Stimulated activated naive CD4-positive, alpha-beta T cell (primary cell): Measurements from ENCODE around the gene RHCG.
"Not testable (repeated sequence)": the region's sequence is repeated elsewhere in the genome, so short reads cannot be mapped to it uniquely, and the experiment has no call there.

Experiments used
- DNase-seq, 6 experiments: peaks; one replicate each; lab custom pipeline; 2025; lab: John Stamatoyannopoulos, UW

The RHCG gene

DNA sequence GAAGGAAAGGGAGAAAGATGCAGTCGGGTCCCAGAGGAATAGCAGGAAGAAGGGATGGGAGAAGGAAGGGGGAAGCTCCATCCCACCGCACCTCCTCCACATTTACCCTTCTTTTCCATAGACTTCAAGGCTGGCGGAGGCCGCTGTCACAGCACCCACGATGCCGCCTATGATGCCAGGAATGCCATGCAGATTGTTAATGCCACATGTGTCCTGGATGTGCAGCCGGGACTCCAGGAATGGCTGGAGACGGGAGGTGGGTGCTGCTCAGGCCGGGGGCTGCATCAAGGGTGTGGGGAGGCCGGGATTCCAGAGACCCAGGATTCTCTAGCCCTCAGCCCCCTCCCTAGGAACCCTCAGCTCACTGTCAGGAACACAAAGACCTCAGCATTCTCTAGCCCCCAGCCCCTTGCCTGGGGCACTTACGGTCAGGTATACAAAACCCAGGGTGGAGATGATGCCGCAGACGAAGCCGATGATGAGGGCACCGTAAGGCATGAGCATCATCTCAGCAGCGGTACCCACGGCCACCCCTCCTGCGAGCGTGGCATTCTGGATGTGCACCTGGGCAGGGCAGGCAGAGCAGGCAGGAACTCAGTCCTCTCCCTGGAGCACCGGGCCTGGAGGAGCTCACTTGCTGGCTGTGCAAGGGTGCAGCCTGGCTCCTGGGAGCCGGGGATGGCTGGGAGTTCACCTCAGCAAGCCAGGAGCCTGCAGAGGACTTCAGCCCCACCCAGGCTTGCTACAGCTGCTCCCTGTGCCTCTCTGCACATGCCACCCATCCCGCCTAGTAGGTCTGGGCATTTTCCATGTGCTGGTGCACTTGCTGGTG lies 18.8 kb downstream of the RHCG start:
- DNase-seq, result no peak

DNA sequence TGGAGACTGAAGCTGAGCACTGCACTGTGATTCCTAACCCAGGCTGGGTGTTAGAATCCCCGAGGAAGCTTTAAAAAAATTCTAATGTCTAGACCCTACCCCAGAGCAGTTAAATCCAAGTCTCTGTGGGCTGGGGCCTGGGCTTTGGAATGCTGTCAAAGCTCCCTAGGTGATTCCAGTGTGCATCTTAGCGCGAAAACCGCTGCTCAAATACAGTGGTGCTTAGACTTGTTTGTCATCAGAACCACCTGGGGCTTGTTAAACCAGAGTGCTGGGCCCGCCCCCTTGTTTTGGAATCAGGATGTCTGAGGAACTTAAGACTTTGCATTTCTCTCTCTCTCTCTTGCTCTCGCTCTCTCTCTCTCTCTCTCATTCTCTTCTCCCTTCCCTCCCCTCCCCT lies 20.7 kb downstream of the RHCG start:
- no peak for DNase-seq

DNA sequence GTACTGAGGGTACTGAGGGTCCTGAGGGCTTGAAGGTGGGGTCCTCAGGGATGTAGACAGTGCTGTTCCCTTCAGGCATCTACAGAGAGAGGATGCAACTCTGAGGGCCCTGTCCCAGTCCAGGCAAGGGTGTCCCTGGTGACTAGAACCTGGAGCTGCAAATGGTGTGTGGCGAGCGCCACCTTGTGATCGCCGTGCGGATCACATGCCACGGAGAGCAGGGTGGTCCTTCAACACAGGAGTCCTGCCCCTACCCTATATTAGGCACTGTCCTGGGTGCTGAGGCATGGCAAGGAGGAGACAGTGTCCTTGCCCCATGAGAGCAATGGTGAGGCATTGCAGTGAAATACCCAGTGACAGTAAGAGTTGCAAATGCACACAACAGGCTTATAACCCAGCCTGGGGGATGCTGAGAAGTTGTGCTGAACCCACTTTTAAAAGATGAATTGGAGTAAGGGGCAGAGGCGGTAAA lies 23.6 kb downstream of the RHCG start:
- no peak for DNase-seq

DNA sequence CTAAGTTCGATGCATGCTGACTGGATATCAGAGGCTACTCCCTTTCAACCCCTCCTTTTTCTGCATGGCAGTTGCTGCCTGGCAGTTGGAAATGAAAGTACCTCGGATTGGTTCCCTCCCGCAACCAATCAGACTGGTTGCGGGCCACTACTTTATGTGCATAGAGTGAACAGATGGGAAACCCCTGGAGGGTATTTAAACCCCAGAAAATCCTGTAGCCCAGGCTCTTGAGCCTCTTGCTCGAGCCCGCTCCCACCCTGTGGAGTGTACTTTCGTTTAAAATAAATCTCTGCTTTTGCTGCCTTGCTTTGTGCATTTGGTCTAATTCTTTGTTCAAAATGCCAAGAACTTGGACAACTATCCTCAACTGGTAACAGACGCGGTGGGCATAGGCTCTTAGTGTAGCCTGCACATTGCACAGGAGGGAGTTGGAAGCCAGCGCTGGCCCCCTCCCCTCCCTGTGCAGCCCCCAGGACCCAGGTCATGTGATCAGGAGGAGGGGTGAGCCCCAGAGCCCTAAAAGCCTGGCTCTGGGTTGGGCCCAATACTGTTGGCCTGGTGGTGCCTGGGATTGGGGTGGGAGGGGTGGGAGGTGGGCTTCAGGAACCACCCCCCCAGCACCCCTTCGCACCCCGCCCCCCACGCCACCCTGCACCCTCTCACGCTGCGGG lies 26.8 kb downstream of the RHCG start:
- no peak for DNase-seq

DNA sequence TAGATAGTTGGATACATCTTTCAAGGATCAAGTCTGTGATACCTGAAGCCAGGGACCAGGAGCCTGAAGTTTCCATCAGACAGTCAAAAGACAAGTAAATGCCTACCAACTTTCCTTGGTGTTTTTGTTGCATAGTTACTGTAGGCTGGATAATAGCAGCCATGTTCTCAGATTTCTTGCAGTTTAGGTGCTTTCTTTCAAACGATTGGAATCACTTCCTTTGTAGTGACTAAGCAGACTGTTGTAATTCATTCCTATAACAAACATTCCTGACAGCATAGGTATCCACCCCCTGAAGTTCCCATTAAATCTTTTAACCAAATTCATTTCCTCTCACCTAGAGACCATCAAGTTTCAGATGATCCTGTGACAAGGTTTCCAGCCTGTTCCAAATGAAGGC lies 27.6 kb downstream of the RHCG start:
- not testable (repeated sequence) for DNase-seq

DNA sequence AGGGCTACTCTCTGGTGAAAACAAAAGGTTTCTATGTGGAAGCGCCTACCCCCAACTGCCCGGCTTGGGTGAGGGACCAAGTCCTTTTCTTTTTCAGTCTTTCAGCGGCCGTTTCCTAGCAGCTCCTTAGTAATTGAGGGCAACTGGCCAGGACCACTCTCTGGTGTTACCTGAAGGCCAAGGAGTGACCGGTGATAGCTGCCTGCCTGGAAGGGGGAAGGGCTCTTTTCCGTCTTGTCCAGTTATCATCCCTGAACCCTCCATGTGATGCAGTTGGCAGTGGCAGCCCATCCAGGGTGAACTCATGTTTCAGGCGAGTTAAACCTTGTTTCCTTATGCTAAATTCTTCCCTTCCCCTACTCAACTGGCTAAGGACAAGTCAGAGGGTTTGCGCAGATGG lies 33.3 kb downstream of the RHCG start:
- DNase-seq, result no peak

DNA sequence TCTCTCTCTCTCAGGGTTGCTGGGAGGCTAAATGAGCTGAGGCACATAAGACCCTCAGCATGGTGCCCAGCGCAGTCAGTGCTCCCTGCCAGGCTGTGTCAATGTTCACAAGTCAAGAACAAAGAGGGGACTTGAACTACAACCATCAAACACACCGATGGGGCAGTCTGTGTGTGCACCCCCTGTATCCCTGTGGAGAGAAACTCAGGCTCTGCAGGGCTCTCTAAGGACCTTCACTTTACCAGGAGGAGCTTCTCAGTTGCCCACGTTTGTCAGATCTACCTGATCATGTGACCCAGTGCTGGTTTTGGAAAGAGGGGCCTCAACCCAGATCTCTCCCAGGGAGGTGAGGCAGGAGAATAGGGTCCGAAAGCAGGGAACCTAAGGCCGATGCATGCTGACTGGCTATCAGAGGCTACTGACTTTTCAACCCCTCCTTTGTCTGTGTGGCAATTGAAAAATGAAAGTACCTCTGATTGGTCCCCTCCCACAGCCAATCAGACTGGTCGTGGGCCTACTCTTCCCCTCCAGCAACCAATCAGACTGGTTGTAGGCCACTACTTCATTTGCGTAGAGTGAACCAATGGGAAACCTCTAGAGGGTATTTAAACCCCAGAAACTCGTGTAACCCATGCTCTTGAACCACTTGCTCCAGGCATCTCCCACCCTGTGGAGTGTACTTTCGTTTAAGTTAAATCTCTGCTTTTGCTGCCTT lies 34.0 kb downstream of the RHCG start:
- DNase-seq, result no peak

DNA sequence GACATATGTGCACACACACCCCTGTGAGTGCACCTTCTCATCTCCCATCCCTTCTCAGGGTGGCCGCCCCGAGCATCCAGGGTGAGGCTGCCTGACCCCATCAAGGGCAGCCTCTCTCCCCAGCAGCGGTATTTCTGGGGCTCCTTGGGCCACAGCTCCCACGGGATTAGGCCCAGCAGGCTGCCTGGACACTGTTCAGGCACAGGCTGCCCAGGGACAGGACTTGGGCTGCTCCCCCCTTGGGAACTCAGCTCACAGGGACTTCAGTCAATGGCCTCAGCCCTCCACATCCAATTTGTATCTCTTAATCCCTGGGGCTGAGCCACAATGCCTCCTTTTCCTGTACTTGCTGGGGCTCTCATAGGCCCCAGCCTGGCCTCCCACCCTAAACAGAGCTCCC lies 35.0 kb downstream of the RHCG start:
- no peak for DNase-seq

DNA sequence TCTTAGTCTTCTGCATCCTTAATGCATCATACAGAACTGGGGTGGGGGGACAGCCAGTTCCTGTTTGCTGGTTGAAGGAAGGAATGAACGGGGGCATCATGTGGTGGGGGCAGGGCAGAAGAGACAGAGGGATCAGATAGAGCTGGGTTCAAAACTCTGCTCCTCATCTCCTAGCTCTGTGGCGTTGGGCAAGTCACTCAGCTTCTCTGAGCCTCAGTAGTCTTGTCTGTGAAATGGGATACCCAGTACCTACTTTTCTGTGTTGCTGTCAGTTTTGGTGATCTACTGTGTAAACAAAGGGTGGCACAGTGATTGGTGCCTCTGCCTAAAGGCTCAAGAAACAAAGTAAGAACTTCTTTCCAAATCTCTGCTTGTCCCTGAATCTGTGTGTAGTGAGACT lies 36.3 kb downstream of the RHCG start:
- DNase-seq, result no peak

DNA sequence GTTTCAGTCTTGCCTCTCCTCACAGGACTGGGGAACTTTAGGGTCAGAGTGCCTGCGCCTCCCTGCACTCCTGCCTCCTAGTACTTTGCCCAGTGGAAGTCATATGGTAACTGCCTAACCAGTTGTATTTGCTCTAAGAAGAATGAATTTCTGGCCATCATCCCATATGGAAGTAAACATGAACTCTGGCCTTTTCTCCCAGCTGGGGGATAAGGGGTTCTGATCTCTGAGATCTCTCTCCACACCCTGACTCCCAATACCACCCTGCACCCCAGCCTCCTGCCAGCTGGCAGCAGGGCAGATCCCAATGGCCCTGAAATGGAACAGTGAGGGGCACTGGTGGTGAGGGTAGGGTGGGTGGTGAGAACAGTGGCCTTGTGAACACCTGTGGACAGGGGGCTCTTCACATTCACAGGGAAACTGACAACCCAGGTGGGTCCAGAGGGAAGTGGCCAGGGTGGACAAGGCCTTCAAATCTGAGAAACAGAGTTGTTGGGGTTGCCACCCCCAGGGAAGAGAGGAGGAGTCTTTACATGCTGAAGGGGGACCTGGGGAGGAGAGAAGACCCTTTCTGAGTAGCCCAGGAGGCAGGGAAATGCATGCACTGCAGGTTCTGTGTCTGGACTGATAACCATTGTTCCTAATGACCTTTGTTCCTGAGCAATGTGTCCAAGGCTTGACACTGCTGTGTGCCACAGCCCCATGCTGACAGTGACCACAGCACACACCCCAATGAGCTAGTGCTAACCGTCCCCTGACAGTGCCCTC lies 36.9 kb downstream of the RHCG start:
- DNase-seq, result no peak

DNA sequence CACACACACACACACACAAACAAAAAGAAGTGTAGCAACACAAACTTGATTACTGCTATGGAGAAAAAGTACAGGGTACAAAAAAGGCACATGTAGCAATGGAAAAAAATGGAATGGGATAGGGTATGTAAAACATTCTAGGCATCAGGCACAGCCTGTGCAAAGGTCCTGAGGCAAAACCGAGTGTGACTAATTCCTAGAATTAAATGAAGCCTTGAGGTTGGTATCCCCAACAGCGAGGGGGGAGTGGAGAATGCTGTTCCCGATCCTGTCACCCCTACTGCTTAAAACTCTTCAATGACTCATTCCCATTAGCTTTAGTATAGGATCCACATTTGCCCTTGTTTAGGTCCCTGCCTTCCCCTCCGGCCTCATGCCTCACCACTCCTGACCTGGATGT lies 37.9 kb downstream of the RHCG start:
- DNase-seq, result no peak

DNA sequence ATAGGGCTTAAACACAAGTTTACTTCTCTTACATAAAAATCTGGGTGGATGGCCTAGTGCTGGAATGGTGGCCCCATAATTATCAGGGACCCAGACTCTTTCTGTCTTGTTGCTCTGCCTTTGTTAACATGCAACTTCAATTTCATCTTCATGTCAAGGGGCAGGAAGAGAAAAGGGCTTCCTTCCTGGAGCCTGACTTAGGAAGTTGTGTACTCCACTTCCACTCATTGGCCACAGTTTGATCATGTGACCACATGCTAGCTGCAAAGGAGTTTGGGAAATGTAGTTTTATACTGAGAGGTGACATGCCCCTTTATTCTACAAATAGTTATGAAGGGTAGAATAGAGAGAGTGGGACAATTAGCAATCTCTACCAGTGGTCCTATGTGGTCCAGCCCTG lies 39.3 kb downstream of the RHCG start:
- DNase-seq, result no peak

DNA sequence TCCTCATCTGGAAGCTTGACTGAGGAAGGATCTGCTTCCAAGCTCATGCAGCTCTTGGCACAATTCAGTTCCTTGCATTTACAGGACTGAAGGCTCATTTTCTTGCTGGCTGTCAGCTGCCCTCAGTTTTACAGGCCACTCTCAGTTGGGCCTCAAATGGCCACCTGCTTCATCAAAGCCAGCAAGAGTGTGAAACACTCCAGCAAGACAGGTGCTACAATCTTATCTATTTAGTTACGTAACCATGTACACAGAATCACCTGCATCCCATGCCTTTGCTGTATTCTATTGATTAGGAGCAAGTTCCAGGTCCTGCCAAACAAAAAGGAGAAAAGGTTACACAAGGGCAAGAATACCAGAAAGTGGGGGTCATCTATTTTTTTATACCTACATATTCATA lies 40.8 kb downstream of the RHCG start:
- no peak for DNase-seq

DNA sequence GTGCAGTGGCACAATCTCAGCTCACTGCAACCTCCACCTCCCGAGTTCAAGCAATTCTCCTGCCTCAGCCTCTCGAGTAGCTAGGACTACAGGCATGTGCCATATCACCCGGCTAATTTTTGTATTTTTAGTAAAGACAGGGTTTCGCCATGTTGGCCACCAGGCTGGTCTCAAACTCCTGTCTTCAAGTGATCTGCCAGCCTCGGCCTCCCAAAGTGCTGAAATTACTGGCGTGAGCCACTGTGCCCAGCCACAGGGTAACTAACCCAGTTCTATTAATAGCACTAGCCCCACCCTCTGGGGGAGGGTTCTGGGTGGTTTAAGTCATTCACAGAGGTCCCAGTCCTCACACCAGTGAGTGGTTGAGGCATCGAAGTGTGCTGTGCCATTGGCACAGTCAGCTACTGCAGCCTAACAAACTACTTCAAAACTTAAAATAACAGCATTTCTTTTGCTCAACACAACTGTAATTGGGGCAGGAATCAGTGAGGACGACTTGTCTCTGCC lies 44.0 kb downstream of the RHCG start:
- DNase-seq, result no peak

DNA sequence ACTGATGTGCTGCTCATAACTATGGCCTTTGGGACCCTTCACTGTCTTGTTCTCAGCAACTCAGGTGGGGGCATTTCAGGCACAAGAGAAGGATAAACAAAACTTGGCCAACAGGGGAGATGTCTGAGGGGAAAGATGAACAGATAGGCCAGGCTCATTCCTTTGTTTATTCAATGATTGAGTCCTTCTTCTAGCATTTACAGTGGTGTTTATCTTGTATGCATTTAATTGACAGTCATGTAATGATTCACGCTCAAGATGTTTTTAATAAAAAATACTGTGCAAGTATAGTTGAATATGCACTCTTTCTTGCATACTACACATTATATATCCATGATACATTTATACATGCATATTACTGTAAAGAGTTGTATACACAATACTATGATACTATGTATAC lies 44.5 kb downstream of the RHCG start:
- no peak for DNase-seq

DNA sequence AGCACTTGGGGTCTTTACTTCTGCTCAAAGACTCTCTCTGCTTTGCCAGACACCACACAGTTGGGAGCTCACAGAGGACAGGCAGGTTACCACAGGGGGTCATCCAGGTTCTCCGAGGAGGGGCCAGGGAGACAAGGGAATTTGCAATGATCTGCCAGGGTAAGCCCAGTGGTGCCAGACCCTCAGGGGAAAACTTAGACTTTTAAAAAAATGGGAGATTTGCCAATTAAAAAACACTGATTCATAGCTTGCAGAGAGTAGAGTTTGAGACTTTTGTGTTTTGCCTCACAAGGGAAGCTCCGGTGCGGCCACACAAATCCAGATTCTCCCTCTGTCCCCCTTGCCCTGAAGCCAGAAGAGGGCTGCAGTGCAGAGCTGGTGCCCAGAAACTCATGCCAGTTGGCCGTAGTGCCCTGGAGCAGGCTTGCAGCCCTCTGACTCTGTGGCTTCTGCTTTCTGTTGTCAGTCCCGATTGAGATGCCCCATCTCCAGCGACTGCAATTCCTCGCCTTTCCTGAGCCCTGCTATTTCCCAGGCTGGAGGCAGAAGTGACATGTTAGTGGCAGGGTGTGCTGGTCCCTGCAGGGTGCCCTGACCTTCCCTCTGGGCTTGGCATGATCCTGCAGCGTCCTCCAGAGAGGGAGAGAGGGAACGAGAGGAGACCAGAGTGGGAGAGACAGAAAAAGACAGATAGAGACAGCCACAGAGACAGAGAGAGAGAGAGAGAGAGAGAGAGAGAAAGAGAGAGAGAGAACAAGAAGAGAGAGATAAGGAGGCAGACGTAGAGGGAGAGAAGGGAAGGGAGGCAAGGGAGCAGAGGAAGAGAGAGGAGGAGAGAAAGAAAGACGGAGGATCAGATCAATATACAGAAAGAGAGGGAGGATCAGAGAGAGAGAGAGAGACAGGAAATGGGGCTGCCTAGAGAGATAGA lies 46.0 kb downstream of the RHCG start:
- no peak for DNase-seq

DNA sequence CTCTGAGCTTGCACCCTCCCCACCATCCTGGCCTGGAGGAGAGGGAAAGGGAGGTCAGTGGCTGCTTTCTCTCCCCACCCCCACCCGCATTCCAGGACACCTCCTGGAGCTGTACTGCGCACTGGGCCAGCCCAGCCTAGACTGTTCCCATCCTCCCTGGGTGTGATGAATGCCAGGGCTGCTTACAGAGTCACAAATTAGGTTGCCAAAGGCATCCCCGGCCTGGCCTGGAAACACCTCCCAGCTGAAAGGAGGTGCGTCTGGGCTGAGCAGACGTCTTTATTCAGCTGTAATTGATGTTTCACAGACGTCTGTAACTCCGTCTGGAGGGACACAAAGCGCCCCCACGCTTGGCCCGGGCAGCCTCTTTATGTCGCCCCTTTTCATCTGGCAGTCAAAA lies 47.6 kb downstream of the RHCG start:
- no peak for DNase-seq

DNA sequence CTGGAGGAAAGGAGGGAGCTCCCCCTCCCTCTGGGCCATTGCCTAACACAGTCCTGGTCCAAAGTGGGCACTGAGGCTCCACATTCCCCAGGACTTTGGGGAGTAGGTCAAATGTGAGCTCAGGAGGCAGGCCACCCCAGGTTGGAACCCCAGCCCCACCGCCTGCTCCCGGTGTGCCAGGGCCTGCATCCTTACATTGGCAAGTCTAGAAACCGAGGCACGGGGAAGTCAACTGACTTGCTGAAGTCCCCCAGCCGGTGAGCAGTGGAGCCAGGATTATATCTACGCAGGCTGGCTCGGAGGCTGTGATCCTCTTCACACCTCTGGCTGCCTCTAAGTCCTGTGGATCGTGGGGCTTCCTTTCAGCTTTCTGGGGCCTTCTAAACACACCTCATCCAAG lies 48.7 kb downstream of the RHCG start:
- DNase-seq, result no peak

DNA sequence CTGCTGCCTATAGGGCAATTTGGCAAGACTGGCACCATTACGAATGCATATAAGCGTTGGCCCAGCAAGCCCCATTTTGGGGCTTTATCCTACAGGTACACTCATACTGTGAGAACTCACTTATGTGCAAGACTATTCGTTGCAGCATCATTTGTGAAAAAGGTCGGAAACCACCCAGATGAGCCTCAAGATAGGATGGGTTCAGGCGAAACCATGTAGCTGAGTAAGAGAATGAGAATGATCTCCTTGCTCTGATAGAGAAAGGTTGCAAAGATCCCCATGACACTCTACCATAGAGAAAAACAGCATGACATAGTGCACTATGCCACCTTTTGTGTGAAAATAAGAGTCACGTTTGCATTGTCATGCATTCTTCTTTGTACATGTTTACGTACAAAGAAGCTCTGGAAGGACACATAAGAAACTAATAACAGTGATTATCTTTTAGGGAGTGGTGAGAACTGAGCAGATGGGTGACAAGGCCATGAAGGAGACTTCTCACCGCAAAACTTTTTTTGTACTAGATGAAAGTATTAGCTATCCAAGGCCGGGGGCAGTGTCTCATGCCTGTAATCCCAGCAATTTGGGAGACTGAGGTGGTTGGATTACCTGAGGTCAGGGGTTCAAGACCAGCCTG lies 50.0 kb downstream of the RHCG start:
- no peak for DNase-seq

DNA sequence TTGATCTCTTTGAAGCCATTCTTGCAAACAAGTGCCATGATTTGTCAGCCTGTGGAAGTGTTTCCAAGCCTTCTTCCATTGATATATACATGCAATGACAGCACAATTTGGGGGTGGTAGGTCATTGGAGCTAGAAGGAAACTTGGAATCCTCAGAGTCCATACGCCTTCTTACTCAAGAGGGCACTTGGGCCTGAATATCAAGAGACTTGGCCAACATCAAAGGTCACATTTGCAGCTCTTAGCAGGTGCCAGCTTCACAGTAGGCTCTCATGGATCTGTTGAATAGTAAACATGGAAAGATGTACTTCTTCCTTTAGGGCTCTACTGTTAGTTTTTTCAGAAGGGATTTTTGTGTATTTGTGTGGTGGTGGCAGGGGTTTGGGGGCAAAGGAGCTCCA lies 50.9 kb downstream of the RHCG start:
- DNase-seq, result no peak
